A673 (cell line): ENCODE data around the gene CDK5R2. TPM values are rescaled to one million over a fixed set of nuclear protein-coding genes. Genes with fewer than 3 reads are reported as not detected.

Experiments
- BruUV-seq: library from RNA; stranded (reverse); fragments of 400-500 nt; replicated peaks from 2 replicates; lab custom pipeline; 2021; lab: Mats Ljungman, UMichigan
- CTCF ChIA-PET: fragments of 300-600 bp; sonication (Branson Sonifier 250); formaldehyde crosslinking; loops from one replicate; lab custom pipeline; 2022; ENCODE audit warnings: antibody characterized with exemption; lab: Charles Lee
- POLR2A ChIA-PET: fragments of 300-600 bp; sonication (Branson Sonifier 250); formaldehyde crosslinking; loops from one replicate; lab custom pipeline; 2022; ENCODE audit warnings: antibody characterized with exemption; ENCODE audit not compliant: low non-redundant PET; lab: Charles Lee
- DNase-seq: peaks from one replicate; pipeline ENCODE4 v3.0.0-alpha.2; 2015; ENCODE audit warnings: low spot score
- H3K27ac ChIP-seq: fragments of 200-600 bp; sonication (generic); 2 replicates; pipeline ENCODE4 v1.5.1; 2016; ENCODE audit warnings: mixed run types, low read depth, mild to moderate bottlenecking, mixed read lengths, antibody characterized with exemption, low read length; ENCODE audit not compliant: poor library complexity, severe bottlenecking
- H3K27me3 ChIP-seq: fragments of 200-600 bp; sonication (generic); replicated peaks from 2 replicates; pipeline ENCODE4 v1.6.1; 2017; ENCODE audit warnings: mixed run types, low read depth, mild to moderate bottlenecking, mixed read lengths, antibody characterized with exemption, low read length; ENCODE audit not compliant: insufficient read depth, poor library complexity
- H3K36me3 ChIP-seq: fragments of 200-600 bp; sonication (generic); 2 replicates; pipeline ENCODE4 v1.6.1; 2016; ENCODE audit warnings: mixed run types, mild to moderate bottlenecking, mixed read lengths, antibody characterized with exemption, low read length; ENCODE audit not compliant: insufficient read depth, poor library complexity, severe bottlenecking
- H3K4me1 ChIP-seq: fragments of 200-600 bp; sonication (generic); 2 replicates; pipeline ENCODE4 v1.6.1; 2017; ENCODE audit warnings: mixed run types, mild to moderate bottlenecking, mixed read lengths, antibody characterized with exemption, low read length; ENCODE audit not compliant: insufficient read depth, poor library complexity, severe bottlenecking
- H3K4me3 ChIP-seq: fragments of 200-600 bp; sonication (generic); 2 replicates; pipeline ENCODE4 v1.5.1; 2016; ENCODE audit warnings: low read depth, mixed run types, mild to moderate bottlenecking, mixed read lengths, low read length; ENCODE audit not compliant: poor library complexity, severe bottlenecking
- H3K9me3 ChIP-seq: fragments of 200-600 bp; sonication (generic); 2 replicates; pipeline ENCODE4 v1.6.1; 2016; ENCODE audit warnings: mixed run types, low read depth, mild to moderate bottlenecking, mixed read lengths, antibody characterized with exemption, low read length; ENCODE audit not compliant: poor library complexity, severe bottlenecking
- CTCF ChIP-seq: fragments of 300-800, 200-600 bp; sonication (generic); conservative IDR thresholded peaks from 2 replicates; pipeline ENCODE4 v1.5.1; 2017; ENCODE audit warnings: low read depth, mild to moderate bottlenecking, antibody characterized with exemption, low read length, moderate library complexity, mixed read lengths
- EZH2 ChIP-seq: fragments of 200-600 bp; sonication (generic); IDR thresholded peaks from 2 replicates; pipeline ENCODE4 v1.6.1; 2017; ENCODE audit warnings: borderline replicate concordance, low read depth, mild to moderate bottlenecking, mixed read lengths, antibody characterized with exemption, low read length; ENCODE audit not compliant: poor library complexity, severe bottlenecking
- intact Hi-C: fragments of 100-400 bp; cut with micrococcal nuclease; formaldehyde crosslinking; loops from one replicate; pipeline ENCODE4 v1.10.0; 2022; ENCODE audit not compliant: unreplicated experiment
- total RNA-seq: library from RNA; stranded (reverse); gene quantifications from 2 replicates; pipeline ENCODE4 v1.2.3, GENCODE V29; 2021

Gene CDK5R2
- total RNA-seq, 1 experiment from 2014 or later = 0.37 TPM

DNA sequence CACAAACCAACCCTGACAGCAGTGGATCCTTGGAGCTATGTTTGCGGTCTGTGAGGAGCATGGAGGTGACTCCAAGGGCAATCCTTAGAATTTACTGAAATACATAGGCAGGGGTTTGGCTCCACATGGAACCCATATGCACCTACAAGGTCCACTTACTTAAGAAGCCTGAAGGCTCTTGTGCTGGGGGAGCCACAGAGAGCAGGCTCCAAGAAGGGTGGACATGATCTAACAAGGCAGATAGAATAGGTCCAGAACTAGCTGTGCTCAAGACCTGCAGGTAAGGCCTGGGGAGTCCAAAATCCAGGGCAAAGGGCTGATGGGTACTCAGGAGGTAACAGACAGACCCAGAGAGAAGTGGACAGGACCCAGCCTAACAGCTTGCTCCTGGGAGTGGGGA lies 1.2 kb upstream of the CDK5R2 start:
- DNase-seq = no peak
- TF ChIP-seq CTCF (no peak), EZH2 (no peak)
- no peaks in the 10 kb centered on the region for H3K9me3 ChIP-seq
- intact Hi-C loops = no loop called here
- H3K36me3 ChIP-seq = no peaks in the 10 kb centered on the region
- peak overlapping the region; percentile 53 for H3K4me3 ChIP-seq
- peaks cover 29% of the 10 kb centered on the region for H3K27me3 ChIP-seq
- no TSS peak for BruUV-seq
- ChIA-PET POLR2A (no interaction called here), CTCF (interaction anchor here (0.6 kb wide), 1 partner anchor 22 kb away, joined by 10 read pairs; no protein-coding TSS in a partner anchor)
- H3K4me1 ChIP-seq = peaks cover 17% of the 10 kb centered on the region
- H3K27ac ChIP-seq = no peak overlapping the region

- CTCF ChIA-PET = no interaction called here
- Histone ChIP-seq H3K36me3 (no peaks in the 10 kb centered on the region), H3K9me3 (no peaks in the 10 kb centered on the region), H3K4me3 (peak overlapping the region; percentile 53), H3K27me3 (peaks cover 29% of the 10 kb centered on the region), H3K4me1 (peaks cover 24% of the 10 kb centered on the region), H3K27ac (no peak overlapping the region)
- POLR2A ChIA-PET = interaction anchor here (0.6 kb wide), 1 partner anchor 428 kb away, joined by 7 read pairs; the partner anchor contains the start of gene DNPEP
- BruUV-seq = no TSS peak
- TF ChIP-seq EZH2 = no peak
- no peak for TF ChIP-seq CTCF
- no peak for DNase-seq
- intact Hi-C loops = no loop called here
Measured at GRCh38 chr2:218959761-218960308, 369 bp downstream of the CDK5R2 start.

DNA sequence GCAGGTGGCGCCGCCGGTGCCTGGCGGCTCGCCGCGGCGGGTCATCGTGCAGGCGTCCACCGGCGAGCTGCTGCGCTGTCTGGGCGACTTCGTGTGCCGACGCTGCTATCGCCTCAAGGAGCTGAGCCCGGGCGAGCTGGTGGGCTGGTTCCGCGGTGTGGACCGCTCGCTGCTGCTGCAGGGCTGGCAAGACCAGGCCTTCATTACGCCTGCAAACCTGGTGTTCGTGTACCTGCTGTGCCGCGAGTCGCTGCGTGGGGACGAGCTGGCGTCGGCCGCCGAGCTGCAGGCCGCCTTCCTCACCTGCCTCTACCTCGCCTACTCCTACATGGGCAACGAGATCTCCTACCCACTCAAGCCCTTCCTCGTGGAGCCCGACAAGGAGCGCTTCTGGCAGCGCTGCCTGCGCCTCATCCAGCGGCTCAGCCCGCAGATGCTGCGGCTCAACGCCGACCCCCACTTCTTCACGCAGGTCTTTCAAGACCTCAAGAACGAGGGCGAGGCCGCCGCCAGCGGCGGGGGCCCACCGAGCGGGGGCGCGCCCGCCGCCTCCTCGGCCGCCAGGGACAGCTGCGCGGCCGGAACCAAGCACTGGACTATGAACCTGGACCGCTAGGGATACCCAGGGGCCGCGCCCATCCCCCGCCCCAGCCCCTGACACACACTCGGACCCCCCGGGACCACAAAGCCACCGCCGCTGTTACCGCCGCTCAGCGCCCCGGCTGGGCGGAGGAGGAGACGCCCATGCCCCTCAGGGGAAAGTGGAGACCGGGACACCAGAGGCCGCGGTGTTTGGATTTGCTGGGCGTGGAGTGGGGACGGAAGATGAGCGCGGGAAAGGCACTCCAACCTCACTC lies 1.1 kb downstream of the CDK5R2 start:
- peaks cover 24% of the 10 kb centered on the region for H3K4me1 ChIP-seq
- no peaks in the 10 kb centered on the region for H3K9me3 ChIP-seq
- no TSS peak for BruUV-seq
- no peaks in the 10 kb centered on the region for H3K36me3 ChIP-seq
- no peak overlapping the region for H3K27ac ChIP-seq
- CTCF ChIA-PET = interaction anchor here (0.7 kb wide), 1 partner anchor 122 kb away, joined by 3 read pairs; no protein-coding TSS in a partner anchor
- POLR2A ChIA-PET = no interaction called here
- intact Hi-C loops = no loop called here
- peaks cover 29% of the 10 kb centered on the region for H3K27me3 ChIP-seq
- no peak for DNase-seq
- TF ChIP-seq CTCF (no peak), EZH2 (peak; percentile 97)
- H3K4me3 ChIP-seq = peak overlapping the region; percentile 53
